ENCODE measurements around the gene RPL41. TPM values are rescaled to one million over a fixed set of nuclear protein-coding genes. Genes with fewer than 3 reads are reported as not detected.

RPL41 gene
- total RNA-seq, 2 experiments from 2014 or later: 5,865 to 5,989 TPM

GRCh38 chr12:56160894-56161689, 44.7 kb downstream of the RPL41 start:
- H3K36me3 ChIP-seq (ENCODE audit: insufficient read depth, low read length): peaks cover 70% of the 10 kb centered on the region
- ChIA-PET POLR2A (interaction anchor here (1.0 to 6.7 kb wide), 8 partner anchors 10 to 61 kb away, joined by 3 to 89 read pairs (median 8); partner anchors contain the start of genes ESYT1, PA2G4, RNF41 and SMARCC2), CTCF (interaction anchor here (1.1 to 5.3 kb wide), 5 partner anchors 9 to 97 kb away, joined by 4 to 42 read pairs (median 5); partner anchors contain the start of genes ANKRD52, MYL6B, SMARCC2 and ZC3H10)
- TF ChIP-seq CTCF (IDR thresholded peaks at IDR 0.05): no peak
- DNase-seq (no peak), ATAC-seq (ENCODE audit: poor library complexity) (no peak)
- H3K4me1 ChIP-seq (ENCODE audit: insufficient read depth, low read length): peaks cover 50% of the 10 kb centered on the region
- peaks cover 40% of the 10 kb centered on the region for H3K4me1 Mint-ChIP-seq (ENCODE audit: low read depth)
- peak overlapping the region; percentile 78 for H3K4me3 ChIP-seq (ENCODE audit: low read length)
- no peaks in the 10 kb centered on the region for H3K9me3 ChIP-seq (ENCODE audit: control insufficient read depth in 1 of 2, insufficient read depth in 1 of 2, low read length in 2 of 2)
- H3K9me3 Mint-ChIP-seq: no peaks in the 10 kb centered on the region
- peak overlapping the region; percentile 92 for H3K27ac Mint-ChIP-seq
- H3K27me3 ChIP-seq (ENCODE audit: control insufficient read depth in 1 of 2, insufficient read depth in 2 of 2, low read length in 2 of 2): no peaks in the 10 kb centered on the region
- H3K27ac ChIP-seq (ENCODE audit: low read depth in 1 of 2, low read length in 2 of 2): peak overlapping the region; percentile 84 to 92
- peaks cover 78% of the 10 kb centered on the region for H3K36me3 Mint-ChIP-seq (ENCODE audit: low read depth)
- peak overlapping the region; percentile 96 for H3K4me3 Mint-ChIP-seq
- H3K27me3 Mint-ChIP-seq: no peaks in the 10 kb centered on the region
- intact Hi-C loops (cut with DNase I, micrococcal nuclease): loop anchor here in 1 of 2 experiments (2.0 kb wide), 1 partner anchor 28 kb away; the partner anchor contains the start of gene SMARCC2

- Histone ChIP-seq H3K27ac (ENCODE audit: low read depth in 1 of 2, low read length in 2 of 2) (peak overlapping the region; percentile 84 to 92), H3K27me3 (ENCODE audit: control insufficient read depth in 1 of 2, insufficient read depth in 2 of 2, low read length in 2 of 2) (no peaks in the 10 kb centered on the region), H3K4me3 (ENCODE audit: low read length) (no peak overlapping the region), H3K36me3 (ENCODE audit: insufficient read depth, low read length) (peaks cover 77% of the 10 kb centered on the region), H3K9me3 (ENCODE audit: control insufficient read depth in 1 of 2, insufficient read depth in 1 of 2, low read length in 2 of 2) (no peaks in the 10 kb centered on the region), H3K4me1 (ENCODE audit: insufficient read depth, low read length) (peaks cover 49% of the 10 kb centered on the region)
- no peak for ATAC-seq (ENCODE audit: poor library complexity)
- peak overlapping the region; percentile 92 for H3K27ac Mint-ChIP-seq
- H3K4me3 Mint-ChIP-seq: peak overlapping the region; percentile 76
- no peak for TF ChIP-seq CTCF (IDR thresholded peaks at IDR 0.05)
- H3K27me3 Mint-ChIP-seq: no peaks in the 10 kb centered on the region
- CTCF ChIA-PET: interaction anchor here (1.1 to 5.3 kb wide), 5 partner anchors 10 to 96 kb away, joined by 4 to 42 read pairs (median 5); partner anchors contain the start of genes ANKRD52, MYL6B, SMARCC2 and ZC3H10
- H3K9me3 Mint-ChIP-seq: no peaks in the 10 kb centered on the region
- POLR2A ChIA-PET: interaction anchor here (0.6 to 6.7 kb wide), 11 partner anchors 8 to 60 kb away, joined by 3 to 89 read pairs (median 5); partner anchors contain the start of genes ESYT1, PA2G4, RNF41 and SMARCC2
- peaks cover 82% of the 10 kb centered on the region for H3K36me3 Mint-ChIP-seq (ENCODE audit: low read depth)
- peaks cover 40% of the 10 kb centered on the region for H3K4me1 Mint-ChIP-seq (ENCODE audit: low read depth)
- DNase-seq: no peak
- intact Hi-C loops (cut with DNase I, micrococcal nuclease): loop anchor here in 1 of 2 experiments (2.0 kb wide), 1 partner anchor 27 kb away; the partner anchor contains the start of gene SMARCC2
Observed at GRCh38 chr12:56161690-56162351, 45.4 kb downstream of the RPL41 start.

Data from CD4-positive, alpha-beta T cell (primary cell).